G401 (cell line): ENCODE data around the gene SH3PXD2A. TPM values are rescaled to one million over a fixed set of nuclear protein-coding genes. Genes with fewer than 3 reads are reported as not detected.
"Not testable (repeated sequence)": the region's sequence is repeated elsewhere in the genome, so short reads cannot be mapped to it uniquely, and the experiment has no call there.

Source experiments
- DNase-seq: peaks from one replicate; pipeline ENCODE4 v3.0.0-alpha.2; 2015; ENCODE audit warnings: low spot score
- in situ Hi-C: cut with HindIII; loops from 2 replicates; pipeline ENCODE4 v1.10.0; 2016; ENCODE audit warnings: low sequenced_read_pairs, mixed read lengths
- total RNA-seq: library from RNA; depleted of rRNA; stranded (reverse); fragments of >200 nt; shearing (Covaris generic); gene quantifications from 2 replicates; pipeline ENCODE4 v1.2.3, GENCODE V29; 2014

The SH3PXD2A gene
- total RNA-seq, 1 experiment from 2014 or later, result 19.1 TPM

DNA sequence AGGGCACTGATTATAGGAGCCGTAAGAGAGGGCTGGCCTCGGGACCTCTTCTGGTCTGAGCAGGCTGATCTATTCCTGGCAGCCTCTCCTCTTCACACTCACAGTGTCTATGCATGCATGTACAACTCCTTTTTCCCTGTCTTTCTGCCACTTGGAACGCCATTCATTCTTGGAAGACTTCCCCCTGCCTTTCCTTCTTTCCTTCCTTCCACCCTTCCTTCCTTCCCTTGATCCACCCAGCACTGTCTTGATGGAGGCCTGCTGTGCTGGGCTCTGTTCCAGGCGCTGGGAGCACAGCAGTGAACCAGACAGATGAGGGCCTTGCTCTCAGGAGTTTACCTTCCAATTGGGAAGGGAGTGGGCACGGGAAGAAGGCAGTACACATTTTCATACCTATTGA lies 114.8 kb downstream of the SH3PXD2A start:
- in situ Hi-C loops, result no loop called here
- DNase-seq, result no peak

DNA sequence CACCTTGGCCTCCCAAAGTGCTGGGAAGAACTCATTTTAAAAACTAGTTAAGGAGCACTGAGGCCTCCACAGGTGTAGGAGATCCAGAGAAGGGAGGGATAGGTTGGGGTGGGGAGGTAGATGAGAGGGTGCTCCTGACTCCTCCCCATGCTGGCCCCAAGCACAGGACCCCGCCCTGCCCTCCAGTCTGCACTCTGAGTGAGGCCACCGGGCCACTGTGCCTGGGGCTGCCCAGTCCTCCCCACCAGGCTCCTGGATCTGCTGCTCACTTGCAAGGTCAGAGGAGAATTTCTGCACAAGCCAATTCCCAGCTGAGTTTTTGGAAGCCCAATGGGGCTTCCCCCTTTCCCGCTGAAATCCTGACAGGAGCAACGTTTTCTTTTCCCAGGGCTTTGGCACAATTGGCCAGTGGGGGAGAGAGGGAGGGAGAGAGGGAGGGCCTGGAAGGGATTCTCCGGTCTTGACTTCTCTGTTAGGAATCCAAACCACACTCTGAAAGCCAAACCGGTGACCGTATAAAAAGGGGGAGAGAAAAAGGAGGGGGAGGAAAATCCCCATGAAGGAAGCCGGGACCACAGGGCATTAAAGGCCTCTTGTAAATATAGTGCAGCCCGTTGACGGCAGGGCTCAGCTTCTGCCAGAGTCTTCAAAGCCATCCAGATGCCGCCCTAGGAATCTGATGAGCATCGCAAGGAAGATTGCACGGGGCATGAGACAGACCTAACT lies 116.2 kb downstream of the SH3PXD2A start:
- no peak for DNase-seq

DNA sequence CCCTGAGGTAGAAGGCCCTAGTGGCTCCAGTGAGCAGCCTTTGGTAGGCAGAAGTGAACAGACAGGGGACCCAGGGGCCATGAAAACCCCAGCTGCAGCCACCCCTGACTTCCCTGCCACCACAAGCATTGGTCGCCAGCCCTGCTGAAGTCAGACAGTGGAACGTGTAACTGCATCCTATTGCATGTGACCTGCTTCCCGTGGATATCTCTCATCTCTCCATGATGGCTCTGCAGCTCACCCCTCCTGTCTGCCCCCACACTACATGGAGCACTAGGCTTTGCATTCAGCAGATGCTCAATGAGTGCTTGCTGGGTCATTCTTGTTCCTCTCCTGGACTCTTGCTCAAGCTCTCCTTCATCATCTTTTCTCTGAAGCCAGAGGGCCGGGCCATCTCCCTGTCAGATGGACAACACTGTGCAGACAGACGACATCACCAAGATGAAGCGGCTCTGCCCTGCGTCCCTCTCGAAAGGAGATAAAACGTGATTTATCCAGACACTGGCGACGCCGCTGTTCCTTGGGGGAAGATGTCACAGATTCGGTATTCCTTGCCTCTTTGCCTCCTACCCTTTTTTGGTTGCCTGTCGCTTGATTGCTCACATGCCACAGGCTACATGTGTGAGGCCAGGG lies 117.5 kb downstream of the SH3PXD2A start:
- no peak for DNase-seq
- in situ Hi-C loops, result no loop called here

More for the DNA sequence above, 116.2 kb downstream of the SH3PXD2A start:
- in situ Hi-C loops, result no loop called here

DNA sequence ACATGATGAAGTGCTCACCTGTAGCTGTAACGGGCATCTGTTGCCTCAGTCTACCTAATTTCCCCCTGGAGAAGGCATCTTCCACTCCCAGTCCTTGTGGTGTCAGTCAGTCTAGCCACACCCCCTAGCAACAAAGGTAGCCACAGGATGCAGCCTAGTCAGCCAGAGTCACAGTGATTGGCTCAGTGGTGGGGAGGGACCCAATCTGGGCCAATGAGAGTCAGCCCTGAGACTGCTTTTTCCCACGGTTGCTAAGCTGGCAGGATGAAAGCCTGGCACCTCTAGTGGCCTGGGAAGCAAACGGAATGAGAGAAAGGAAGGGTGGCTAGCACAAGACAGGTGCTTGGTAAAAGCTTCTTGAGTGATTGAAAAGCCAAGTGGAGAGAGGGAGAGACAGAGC lies 118.6 kb downstream of the SH3PXD2A start:
- in situ Hi-C loops, result no loop called here
- peak; percentile 49 for DNase-seq

DNA sequence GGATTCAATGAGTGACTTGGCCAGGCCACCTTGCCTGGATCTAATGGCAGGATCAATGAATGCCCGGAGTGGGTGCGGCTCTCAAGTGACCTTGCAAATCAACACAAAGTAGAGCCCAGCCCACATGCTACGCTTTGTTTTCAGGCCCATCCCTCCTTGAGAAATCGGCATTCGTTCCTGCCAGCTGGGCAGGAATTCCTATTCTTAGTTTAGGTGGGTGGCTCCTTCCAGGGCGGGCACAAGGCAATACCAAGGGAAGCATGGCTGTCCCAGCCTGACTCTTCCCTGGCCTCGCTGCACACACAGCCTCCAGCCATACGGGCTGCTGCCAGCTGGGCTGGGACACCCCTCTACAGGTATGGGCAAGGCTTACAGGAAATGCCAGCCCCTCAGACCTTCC lies 119.3 kb downstream of the SH3PXD2A start:
- in situ Hi-C loops, result no loop called here
- DNase-seq, result no peak

DNA sequence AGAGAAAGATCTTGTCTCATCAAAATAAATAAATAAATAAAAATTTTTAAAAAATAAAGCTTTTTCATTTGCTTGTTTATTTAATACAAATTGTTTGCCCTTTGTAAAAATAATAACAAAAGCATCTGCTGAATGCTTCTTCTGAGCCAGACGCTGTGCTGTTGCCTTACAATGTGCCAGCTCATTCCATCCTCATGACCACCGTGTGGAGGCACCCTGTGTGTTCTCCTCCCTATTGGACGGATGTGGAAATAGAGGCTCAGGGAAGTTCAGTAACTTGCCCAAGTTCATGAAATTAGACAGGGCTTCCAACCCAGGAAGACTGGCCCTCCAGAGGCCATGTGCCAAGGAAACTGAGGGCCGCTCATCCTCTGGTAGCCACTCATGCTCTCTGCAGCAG lies 120.6 kb downstream of the SH3PXD2A start:
- in situ Hi-C loops, result no loop called here
- no peak for DNase-seq

DNA sequence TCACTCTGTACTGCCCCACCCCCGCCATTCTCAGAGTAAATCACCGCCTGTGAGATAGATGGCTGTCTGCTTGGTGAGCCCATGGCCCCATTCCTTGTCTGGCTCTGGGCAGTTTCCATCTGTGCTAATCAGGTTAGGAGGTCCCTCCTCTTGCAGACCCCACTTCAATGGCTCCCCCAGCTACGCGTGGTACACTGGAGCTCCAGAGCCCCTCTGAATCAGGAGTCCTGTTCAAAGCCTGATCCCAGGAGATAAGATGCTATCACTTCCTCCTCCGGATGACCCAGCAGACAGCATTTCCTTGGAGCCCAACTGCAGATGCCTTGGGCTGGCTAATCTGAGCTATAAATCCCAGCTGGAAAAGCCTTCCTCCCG lies 122.3 kb downstream of the SH3PXD2A start:
- in situ Hi-C loops, result no loop called here
- no peak for DNase-seq

DNA sequence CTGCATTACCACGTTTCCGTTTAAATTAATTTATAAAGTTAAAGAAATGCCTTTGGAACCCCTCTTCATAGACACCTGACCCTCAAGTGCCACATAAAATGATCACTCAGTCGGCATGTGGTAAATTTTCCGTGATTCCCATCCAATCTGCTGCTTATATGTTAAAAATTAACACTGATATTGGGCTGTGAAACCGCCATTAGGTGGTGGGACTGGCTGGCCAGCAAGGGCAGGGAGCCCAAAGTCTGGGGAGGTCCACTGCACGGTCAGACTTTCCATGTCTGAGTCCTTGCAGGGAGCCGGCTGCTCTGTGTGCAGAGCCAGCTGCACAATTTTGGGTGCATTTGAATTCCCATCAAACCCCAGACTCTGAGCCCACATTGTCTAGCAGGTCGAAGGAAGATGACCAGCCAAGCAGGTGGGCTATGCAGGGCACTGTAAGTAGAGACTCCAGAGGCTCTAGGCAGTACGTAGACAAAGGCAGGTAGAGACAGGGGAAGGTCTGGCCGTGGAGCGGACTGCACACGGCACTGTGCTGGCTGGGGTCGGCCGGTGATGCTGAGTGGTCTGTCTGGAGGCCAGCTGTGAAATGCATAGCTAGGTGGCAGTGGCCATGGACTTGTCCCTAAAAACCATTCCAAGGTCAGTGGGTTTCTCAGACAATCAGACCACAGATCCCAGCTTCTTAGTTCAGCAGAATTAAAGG lies 122.9 kb downstream of the SH3PXD2A start:
- no peak for DNase-seq
- in situ Hi-C loops, result no loop called here

DNA sequence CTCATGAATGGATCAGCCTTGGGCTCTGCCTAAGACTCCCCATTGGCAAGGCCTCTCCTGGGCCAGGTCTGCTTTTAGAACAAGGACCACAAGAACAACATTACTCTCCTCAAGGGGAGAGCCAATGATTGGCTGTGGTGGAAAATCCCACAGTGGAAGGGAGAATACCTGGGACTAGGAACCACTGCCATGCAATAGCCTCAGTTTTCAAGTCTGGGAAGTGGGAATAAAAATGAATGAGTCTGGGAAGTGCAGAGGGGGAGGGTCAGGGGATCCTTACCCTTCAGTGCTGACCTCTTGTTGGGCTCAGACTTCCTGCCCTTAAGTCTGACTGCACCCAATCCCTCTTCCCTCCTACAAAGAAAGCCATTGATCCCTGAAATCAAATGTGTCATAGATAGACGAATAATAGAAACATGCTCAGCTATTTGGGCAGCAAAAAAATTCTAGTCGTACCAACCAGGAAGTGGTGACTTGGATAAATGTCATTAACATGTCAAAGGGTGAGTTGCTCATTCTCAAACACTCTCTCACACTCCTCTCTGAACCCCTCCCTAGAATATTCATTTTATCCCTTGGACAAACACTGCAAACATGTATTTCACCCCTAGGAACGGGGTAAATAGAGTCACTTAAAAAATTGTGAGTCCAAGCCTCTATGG lies 123.6 kb downstream of the SH3PXD2A start:
- no peak for DNase-seq
- in situ Hi-C loops, result no loop called here

DNA sequence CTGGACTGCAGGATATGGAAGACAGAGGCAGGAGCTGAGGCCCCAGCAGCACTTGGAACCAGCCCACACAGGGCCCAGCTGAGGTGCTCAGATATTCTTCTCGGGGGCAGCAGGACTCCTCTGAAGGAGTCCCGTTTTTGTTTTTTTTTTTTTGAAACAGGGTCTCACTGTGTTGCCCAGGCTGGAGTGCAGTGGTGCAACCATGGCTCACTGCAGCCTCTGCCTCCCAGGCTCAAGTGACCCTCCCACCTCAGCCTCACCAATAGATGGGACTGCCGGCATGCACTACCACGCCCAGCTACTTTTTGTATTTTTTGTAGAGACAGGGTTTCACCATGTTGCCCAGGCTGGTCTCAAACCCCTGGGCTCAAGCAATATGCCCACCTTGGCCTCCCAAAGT lies 124.3 kb downstream of the SH3PXD2A start:
- DNase-seq, in situ Hi-C loops: not testable (repeated sequence)

DNA sequence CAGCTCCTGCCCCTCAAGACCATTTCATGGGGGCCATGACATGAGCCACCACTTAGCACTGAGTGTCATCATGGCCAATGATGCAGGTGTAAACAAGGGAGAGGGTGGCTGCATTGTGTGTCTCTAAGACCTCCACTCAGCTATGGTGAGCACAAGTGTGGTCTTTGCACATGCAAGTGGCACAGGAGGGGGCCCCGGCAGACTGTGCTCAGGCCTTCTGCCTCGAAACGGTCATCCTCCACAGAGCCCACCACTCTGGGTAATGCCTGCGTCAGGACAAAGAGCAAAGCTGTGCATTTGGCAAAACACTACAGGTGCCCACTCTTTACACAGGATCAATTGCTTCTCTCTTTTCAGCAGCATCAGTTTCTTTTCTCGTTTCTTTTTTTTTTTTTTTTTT lies 125.5 kb downstream of the SH3PXD2A start:
- in situ Hi-C loops, result no loop called here
- DNase-seq, result no peak

DNA sequence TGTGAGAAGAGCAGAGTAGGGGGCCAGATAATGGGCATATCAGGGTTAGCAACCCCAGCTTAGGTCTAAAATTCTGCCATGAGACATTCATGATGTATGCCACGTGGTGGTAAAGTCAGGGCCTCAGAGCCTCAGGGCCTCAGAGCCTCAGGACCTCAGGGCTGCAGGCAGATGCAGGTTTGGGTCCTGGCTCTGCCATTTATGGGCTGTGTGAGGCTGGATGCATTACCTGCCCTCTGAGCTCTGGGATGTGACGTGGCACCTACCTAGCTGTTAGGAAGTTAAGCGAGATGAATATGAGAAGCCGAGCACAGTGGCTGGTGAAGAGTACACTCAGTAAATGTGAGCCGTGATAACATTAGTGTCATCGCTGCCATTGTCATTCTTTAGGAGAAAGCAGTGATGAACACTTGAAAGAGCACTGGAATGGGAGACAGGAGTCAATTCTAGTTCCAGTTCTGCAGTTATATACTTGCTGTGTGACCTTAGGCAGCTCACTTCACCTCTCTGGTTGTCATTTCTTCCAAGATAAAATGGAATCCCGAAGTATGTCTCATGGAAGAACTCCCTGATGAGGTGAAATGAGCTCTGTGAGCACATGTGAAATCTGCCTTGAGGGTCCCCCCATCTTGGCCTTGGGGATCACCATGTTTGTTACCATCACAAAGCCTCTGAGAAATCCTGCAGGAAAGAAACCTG lies 127.2 kb downstream of the SH3PXD2A start:
- DNase-seq, result no peak
- in situ Hi-C loops, result no loop called here

DNA sequence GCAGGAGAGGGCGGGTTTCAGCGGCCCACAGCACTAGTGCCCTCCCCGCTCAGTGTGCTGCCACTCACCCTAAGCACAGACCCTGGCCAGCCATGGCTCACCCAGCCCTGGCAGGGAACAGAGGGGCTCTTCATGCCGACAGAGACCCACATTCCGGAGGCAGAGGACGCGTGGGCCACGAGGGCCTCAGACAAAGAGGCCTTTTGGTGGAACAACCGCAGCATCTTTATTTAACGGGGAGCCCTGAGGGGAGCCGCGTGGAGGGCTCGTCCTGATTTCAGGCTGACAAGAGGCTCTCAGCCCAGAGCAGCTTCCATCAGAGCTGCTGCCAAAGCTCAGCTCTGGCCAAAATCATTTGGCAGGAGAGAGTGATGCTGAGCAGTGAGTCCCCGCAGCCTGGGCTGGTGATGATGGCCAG lies 127.8 kb downstream of the SH3PXD2A start:
- in situ Hi-C loops, result no loop called here
- peak; percentile 96 for DNase-seq

DNA sequence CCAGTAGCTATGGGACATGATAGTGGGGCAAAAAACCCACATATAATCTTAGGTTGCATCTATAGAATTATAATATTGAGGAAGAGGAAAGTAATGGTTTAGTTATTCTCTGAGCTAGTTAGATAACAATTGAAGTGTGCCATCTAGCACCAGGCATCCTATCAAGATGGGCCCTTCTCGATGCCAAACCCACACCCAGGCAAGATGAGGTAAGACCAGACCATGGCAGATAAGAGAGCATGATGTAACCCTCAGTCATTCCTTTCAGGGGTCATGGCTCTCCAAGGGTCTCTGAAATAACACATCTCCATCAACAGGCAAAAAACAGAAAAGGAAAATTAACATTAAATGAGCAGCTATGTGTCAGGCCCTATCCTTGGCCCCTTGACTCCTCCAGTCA lies 128.7 kb downstream of the SH3PXD2A start:
- in situ Hi-C loops, result no loop called here
- DNase-seq, result no peak

DNA sequence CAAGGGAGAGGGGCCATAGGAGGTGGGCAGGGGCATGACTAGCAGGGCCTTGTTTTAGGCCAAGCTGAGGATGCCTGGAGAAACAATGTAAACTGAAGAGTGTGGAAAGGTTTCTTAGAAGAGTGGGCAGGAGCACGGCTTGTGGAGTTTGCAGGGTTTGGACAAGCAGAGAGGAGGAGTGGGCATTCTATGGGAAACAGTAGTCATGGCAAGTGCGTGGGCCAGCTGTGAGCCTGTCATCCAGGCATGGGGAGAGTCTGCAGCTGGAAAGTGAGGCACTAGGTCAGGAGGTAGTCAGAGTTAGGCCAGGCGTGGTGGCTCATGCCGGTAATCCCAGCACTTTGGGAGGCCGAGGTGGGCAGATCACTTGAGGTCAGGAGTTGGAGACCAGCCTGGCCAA lies 130.1 kb downstream of the SH3PXD2A start:
- DNase-seq, result no peak
- in situ Hi-C loops, result no loop called here

DNA sequence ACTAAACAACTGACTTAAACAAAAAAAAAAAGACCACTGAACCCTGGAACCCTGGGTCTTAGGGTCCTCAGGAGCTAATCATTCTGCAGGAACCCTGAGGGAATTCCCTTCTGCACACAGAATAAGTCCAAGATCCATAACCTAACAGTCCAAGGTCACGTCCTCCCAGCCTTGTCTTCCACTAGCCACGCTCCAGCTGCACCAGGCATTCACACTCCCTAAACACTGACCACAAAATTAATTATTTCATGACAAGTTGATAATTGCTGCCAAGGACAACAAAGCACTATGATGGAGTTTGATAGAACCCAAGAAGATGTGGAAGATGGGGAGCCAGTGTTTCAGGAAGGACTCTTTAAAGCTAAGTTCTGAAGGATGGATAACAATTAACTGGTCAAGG lies 130.6 kb downstream of the SH3PXD2A start:
- in situ Hi-C loops, result no loop called here
- DNase-seq, result no peak

DNA sequence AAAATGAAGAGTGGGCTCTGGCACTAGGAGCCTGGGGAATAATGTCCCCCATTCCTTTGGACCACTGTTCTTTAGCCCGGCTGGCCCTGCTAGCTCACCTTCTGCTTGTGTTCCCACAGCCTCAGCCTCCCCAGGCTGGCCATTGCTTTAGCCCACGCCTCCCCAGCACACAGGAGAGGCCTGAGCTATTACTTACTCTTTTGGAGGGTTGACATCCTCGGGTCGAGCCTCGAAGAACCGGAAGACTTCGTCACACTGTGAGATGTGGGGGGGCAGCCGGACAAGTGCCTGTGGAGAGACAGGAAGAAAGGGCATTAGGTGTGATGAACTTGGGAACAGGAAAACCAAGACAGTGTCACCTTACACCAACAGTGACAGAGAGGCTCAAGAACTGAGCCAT lies 131.3 kb downstream of the SH3PXD2A start:
- in situ Hi-C loops, result no loop called here
- no peak for DNase-seq

DNA sequence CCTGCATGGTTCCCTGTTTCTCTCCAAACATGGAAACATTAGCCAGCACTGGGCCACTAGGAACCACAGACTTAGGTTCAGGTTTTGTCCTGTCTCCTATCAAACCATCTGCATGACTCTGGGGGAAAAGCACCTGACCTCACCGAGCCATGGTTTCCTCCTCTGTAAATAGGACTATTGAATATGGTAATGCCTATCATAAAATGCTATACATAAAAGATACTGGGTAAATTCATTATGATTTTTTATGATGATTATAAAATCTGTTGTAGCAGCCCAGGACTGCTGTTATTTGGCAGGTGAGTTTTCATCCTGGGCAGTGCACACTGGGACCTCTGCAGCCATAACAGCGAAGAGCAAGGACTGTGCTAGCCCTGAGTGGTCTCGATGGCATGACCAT lies 131.8 kb downstream of the SH3PXD2A start:
- in situ Hi-C loops, result no loop called here
- DNase-seq, result no peak

DNA sequence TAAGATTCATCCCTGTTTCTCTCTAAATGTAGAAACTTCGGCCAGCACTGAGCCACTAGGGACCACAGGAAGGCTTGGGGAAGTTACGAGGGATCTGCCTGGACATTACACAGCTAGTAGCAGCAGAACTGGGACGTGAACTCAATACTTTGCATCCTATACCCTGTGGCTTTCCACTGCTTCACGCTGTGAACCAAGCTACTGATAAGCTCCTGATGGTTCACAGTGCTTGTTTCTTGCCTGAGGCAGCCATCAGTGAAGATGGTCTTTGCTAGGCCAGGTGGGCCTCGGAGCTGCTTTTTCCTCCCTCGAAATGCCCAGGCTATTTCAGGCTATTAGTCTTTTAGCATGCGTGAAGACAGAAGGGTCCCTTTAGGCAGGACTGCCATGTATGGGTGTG lies 132.7 kb downstream of the SH3PXD2A start:
- DNase-seq, result no peak
- in situ Hi-C loops, result no loop called here

DNA sequence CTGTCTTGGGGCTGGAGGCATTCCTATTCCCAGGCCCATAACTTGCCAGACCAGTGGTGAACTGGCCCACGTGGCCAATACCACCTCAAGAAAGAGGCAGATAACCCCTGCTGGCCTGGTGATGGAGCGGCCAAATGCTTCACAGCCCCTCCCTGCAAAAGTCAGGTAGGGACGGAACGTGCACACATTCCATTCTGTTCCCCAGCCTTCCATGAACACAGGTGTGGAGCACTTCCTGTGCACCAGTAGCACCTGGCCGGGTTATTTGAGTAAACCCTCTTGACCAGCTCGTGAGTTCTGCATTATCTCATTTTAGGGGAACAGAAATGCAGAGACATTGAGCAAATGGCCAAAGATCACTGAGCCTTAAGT lies 134.4 kb downstream of the SH3PXD2A start:
- DNase-seq, result peak; percentile 49
- in situ Hi-C loops, result no loop called here
